NCI-H524 treated with DMSO at 0.1 percent for 48 hours (cell line): ENCODE measurements around the gene ADRB1.

Source experiments
- DNase-seq: peaks from one replicate; lab custom pipeline; 2025; lab: John Stamatoyannopoulos, UW

The ADRB1 gene

DNA sequence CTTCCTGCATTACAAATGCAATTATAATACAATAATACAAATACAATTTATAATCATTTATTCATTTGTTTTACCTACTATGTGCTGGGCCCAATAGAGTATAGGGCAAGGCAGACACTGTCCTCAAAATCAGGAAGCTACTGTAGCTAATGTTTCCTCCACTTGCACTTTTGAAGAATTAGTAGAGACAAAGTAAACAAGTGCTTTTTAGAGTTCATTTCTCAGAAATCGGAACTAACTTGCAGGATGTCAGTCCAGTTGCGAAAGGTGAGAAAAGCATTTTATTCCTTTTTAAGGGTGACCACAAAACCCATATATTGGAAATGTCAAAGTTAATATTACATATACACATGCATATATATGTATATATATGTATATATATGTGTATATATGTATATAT is 14.2 kb downstream of the ADRB1 start:
- DNase-seq, result no peak

DNA sequence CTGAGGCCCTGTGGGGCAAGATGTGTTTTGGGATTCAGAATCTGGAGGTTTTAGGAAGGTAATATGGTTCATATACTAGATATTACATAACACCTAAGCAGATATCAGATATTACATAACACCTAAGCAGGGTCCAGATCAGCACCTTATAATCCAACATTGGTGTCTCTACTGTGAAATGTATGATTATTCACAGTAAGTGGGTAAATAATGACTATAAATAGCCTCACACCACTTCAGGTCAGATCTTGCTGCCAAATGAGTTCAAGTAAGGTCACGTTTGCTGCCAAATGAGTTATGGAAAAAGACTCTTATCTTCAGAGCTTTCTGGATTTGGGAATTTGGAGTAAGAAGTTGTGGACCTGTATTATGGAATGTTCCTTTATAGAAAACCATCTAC is 14.6 kb downstream of the ADRB1 start:
- no peak for DNase-seq

DNA sequence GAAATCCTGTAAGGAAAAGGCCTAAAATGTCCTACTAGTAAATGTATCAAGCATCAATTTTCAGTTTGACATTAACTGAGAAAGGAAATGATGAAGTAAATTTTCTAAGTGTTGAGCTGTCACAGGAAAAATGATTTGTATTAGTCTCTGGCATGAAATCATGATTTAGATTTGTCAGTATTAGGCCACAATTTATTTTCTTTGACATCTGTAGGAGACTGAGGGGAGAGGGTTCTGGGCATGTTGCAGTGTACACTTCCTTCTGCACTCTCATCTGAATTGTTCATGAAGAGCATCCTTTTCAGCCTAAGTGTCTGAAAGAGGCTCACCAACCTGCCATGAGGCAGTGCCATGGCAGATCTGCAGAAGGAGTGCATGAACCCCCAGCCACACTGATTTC is 15.9 kb downstream of the ADRB1 start:
- DNase-seq, result no peak

DNA sequence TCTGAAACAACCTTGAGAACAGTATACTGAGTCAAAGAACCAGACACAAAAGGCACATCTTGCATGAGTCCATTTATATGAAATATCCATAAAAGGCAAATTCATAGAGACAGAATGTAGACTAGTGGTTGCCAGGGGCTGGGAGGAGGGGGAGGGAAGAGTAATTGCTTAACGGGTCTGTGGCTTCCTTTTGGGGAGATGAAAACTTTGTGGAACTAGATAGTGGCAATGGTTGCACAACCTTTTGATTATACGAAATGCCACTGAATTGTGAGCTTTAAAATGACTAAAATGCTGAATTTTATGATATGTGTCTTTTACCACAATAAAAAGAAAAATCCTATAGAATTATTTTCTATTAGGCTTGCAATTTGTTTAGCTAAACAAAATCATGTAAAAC is 16.8 kb downstream of the ADRB1 start:
- no peak for DNase-seq

DNA sequence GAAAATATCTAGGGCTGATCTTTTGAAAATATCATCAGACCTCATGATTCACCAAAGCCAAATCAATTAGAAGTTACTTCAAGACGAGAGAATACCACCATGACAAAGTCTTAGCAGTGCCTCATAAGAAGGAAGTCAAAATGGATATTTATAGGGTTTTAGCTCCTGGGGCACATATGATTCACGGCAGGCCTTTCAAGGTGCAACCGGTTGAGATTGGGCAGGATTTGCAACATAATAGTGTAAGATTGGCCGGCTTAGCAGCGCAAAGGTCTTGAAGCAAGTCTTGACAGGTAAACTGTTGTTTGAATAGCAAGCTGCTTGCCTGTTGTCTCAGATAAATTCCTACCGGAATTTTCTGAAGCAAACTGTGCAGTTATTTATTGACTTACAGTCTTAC is 17.5 kb downstream of the ADRB1 start:
- DNase-seq, result no peak

DNA sequence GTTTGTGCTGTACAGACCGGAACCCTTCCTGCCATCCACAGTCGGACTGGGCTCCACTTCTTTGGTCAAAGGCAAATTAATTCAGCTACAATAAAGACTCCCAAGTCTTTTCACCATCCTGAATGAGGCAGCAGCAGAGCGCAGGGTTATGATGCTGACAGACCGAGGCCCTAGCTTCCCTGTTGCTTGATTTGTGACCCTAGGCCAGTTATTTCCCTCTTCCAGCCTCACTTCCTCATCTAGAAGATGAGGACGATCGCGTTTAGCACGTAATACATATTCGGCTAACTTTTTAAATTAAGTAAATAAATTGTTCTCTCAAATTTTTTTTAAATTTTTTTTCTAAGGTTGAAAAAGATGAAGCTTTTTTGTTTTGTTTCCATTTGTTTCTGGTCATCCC is 18.1 kb downstream of the ADRB1 start:
- no peak for DNase-seq

DNA sequence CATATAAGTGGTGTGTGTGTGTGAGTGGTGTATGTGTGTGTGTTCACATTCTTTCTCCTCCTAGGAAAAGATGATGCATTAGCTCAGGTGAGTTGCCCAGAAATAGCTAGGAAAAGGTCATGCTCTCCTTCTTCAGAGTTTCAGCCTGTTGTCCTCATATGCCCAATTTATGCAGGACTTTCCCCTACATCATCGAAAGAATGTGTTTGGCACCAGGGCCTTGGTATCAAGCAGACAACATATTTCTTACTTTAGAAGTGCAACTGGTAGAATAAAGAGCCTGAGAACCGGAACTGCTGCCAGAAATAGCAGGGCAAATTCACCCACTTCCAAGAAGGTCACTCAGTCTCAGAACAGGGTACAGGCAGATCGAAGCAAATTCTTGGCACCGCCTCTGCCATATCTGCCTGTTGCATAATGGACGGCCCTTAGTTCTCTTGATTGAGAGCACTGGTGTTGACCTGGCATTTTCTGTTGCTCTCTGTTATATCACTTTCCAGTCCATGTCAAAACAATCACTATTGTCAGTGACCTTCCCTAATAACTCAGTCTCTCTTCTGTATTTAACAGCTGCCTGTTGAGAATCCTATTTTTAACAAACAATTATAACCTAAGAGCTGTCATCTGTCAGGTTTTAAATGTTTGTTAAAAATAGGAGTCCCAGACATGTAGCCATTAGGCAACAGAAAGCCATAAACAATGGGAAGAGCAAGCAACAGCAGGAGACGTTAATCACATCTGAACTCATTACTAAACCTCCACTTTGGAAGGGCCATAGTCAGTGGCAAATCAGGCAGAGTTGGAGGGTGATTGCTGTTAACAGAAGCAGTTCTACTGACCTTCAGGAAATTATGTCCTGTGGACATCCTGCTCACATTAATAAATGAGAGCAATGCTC is 20.7 kb downstream of the ADRB1 start:
- no peak for DNase-seq

DNA sequence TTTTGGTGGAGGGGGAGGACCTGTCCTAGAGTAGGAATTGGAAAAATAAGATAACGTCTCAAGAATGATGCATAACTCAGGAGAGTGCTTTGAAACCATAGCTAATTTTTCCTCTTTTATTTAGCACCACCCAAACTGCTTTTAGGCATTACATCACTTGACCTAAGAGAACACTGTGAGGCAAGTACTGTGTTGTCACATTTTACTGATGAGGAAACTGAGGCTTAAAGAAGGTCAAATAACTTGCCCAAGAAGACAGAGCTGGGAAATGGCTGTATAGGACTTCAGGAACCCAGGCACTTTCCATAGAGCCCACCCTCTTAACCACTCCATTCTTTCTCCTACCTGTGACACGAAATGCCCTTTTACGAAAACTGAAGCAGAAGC is 21.4 kb downstream of the ADRB1 start:
- no peak for DNase-seq

DNA sequence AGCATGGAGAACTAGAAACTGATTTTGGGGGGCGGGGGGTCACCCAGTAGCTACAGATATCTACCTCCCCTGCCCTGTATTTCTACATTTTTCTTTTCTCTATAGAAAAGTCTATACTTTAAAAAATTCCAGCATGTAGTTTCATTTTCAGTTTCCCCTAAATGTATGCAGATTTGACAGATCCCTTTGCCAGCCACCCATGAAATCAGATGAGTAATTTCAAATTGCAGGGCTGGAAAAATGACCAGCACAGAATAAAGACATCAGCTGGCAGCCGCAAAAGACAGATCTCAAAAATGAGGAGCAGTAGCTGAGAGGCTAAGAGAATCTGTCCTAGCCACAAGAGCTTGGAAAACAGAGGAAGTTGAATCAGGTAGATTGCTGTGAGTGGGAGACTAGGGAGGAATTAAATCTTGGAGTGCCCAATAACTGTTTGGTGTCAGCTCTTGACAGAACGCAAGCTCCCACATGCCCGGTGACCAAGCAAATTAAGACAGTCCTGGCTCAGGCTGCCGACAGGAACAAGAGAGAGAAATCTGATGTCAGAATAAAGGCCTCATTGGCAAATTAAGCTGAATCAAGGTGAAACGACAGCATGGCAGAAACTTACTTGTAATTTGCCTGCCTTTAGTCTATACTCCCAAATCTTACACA is 24.5 kb downstream of the ADRB1 start:
- DNase-seq, result no peak

DNA sequence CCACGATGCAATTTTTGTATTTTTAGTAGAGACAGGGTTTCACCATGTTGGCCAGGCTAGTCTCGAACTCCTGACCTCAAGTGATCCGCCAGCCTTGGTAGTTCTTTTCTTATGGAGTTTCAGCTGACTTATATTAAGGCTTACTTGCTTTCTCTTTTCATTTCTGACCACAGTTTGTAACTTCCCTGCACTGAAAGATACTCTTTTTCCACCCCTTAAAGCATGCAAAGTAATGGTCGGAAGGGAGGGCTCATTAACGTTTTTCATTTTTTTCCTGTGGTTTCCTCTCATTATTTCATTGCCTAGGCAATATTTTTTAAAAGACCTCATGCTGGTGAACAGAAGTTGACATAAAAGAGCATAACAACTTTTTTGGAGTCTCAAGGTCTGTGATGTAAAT is 27.0 kb downstream of the ADRB1 start:
- DNase-seq, result no peak

DNA sequence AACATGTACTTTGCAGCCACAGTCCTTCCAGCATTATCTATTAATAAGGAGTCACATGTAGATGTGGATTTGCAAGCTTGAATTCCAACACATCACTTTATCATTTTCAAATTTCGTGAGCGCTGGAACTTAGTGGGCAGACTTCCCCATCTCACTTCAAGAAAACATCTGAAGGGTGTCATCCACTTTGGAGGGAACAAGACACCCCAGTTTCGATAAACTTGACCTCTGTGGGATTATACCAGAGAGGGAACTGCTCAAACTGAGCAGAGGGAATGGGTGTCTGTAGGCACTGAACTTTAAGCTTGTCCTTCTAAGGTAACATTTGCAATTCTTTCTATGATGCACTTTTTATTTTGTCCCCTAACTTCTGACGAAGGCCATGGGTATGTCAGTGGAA is 27.5 kb downstream of the ADRB1 start:
- DNase-seq, result no peak

DNA sequence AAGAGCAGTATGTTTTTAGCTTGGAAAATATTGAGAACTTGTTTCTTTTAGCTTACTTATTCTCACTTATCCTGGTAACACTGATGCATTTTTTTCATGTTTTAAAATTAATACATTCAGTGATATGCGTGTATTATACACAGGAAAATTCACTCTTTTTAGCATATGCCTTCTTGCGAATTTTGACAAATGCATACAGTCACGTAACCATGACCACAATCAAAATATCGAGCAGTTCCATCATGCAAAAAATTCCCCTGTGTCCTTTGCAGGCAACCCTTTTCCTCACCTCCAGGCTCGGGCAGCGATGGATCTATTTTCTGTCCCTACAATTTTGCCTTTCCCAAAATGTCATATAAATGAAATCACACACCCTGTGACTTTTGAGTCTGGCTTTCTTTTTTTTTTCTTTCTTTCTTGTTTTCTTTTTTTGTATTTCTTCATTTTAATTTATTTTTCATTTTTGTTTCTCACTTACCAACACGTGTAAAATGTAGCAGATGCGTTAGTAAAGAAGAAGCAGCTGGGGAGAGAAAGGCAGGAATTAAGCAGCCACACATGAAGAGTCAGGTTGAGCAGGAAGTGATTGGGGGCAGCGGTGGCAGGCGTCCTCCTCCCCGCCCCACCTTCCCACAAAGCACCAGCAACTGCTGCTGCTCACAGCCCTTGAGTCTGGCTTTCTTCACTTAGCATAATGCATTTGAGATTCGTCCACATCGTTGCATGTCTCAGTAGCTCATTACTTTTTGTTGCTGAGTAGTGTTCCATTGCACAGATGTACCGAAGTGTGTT is 29.9 kb downstream of the ADRB1 start:
- DNase-seq, result no peak

DNA sequence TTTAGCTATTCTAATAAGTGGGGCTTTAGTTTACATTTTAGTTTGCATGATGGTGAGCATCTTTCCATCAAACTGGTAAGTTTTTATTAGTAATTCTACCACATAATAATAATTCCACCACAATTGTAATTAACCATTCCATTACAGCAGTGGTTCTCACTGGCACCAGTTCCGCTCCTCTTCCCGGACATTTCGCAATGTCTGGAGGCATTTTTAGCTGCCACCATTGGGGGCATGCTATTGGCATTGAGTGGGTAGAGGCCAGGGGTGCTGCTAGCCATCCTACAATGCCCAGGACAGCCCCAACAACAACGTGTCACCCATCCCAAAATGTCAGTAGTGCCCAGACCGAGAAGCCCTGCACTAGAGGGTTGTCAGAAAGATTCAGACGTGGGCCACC is 31.4 kb downstream of the ADRB1 start:
- no peak for DNase-seq

DNA sequence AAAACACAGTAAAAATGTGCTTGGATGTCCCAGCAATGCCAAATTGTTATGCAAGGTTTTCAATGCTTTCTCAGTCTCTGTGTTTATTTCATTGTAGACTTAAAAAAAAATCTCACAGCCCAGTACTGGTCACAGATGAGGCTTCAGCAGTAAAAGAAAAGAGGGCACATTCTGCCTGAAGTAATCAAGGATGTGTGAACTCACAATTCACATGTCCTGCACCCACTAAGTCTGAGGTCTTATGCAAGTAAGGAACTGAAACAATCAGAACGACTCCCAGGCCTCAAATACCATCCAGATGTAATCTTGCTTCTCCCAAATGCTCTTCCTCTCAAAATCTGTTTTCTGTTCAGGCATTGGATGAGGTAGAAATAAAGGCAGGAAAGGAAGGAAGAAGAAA is 33.7 kb downstream of the ADRB1 start:
- no peak for DNase-seq

DNA sequence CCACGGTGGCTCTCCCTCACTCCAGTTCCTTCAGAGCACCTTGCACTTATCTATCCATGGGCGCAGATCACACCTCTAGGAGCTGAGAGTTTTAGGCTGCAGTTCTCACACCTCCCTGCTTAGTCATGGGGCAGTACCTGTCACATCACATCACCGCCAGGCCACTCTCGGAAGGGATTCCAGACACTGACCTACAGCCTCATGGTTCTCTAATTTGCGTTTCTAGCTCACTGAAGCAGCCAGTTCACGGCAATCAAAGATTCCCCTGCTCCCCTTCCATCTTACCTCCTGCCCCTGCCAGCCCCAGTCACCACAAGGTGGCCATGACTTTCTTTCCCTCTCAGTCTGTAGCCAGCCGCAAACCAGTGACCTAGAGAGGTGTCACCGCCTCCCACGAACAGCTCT is 34.2 kb downstream of the ADRB1 start:
- no peak for DNase-seq

DNA sequence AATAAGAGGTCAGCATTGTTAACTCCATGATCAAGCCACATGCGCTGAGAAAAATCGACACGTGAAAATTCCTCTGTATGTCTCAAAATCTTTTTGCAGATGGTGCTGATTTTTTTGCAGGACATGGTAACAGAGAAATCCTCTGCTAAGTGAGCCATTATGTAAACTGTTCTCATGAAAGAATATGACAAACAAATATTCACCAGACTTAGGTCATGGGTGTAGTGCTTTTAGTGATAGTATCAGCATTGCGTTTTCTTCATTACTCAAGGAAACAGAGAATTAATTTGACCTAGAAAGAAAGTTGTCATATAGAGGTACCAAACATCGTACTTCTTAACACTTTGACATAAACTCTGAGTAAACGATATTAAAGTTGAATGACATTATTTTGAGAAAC is 34.7 kb downstream of the ADRB1 start:
- no peak for DNase-seq

DNA sequence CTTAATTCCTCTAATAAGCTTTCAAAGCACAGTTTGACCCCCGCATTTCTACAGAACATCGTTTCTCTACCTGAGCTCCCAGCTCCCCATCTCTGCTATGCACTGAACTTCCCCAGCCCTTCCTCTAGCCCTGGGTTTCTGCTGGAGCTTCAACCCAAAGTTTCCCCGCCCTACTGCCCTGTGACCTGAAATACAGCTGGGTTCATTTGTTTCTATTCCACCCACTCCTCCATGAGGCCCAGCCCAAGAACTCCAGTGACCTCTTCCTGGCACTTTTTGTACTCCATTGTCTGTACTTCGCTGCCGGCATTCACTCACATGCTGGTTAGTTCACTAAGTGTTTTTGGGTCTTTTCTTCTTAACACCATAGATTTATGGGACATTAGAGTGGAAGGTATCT is 35.8 kb downstream of the ADRB1 start:
- DNase-seq, result no peak

DNA sequence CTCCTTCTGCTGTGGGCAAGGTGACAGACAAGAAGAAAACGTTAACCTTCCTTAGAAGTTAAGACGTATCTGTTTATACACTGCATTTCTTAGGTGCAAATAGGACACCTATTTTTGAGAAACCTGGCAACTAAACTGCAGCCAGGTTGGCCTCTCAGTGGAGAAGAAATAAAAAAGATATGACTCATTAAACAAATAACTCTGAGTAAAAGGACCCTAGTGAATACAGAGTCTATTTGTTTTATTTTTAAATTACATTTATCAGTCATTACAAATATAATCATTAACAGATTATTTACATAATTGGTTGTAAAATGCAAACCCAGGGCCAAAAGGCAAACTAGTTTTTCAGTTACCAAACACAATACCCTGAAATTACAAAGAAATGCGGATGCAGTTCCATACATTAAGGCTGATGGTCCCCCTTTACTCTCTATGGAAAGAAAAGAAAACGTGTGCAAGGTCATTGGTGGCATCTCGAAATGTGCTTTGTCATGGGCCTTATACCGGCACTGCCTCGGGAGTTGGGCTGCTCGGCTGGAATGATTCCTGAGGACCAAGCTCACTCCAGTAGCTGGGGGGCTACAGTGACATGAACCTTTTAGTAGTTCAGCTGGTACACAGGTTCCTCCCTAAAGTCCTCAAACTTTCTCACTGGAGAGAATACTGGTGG is 38.4 kb downstream of the ADRB1 start:
- DNase-seq, result no peak

DNA sequence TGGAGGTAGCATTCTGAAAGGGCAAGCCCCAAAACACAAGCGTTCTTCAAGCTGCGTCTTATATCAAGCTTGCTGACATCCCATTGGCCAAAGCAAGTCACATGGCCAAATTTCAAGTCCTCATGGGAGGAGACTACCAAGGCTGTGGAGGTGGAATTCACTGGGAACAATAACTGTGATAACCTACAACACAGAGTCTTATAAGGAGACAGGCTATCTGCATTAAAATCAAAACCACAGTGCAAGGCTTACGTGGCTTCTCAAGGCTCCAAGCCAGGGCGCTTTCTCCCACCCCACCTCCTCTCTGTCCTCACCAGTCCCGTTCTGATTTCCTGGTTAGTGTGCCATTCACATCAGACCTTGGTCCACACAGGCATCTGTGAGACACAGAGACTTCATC is 39.4 kb downstream of the ADRB1 start:
- DNase-seq, result no peak

DNA sequence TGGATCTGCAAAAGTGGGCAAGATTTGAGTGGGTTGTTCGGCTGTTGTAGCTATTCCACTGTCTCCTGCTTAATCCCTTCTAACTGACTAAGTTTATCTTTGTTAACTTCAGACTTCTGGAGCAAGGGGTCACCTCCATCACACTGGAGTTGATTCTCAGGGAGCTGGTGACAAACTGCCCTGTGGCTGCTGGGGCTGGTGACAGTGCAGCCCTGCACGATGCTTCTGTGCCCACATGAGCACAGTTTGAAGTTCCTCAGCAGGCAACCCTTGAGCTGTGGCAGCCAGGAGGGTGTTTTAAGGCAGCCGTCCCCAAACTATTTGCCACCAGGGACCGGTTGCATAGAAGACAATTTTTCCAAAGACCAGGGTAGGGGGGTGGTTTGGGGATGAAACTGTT is 40.5 kb downstream of the ADRB1 start:
- DNase-seq, result no peak

DNA sequence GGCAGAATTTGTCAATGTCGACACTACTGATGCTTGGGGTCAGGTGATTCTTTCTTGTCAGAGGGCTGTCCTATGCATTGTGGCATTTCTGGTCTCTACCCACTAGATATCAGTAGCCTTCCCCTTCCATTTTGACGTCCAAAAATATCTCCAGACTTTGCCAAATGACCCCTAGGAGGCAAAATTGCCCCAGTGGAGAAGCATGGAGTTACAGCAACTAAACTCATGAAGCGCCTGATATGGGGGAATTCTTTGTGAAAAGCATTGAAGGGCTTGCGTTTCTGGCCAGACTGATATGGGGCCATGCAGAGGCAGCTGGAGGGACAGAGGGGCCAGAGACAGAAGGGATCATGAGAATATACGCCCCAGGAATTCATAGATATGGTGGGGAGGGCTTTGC is 43.6 kb downstream of the ADRB1 start:
- no peak for DNase-seq

DNA sequence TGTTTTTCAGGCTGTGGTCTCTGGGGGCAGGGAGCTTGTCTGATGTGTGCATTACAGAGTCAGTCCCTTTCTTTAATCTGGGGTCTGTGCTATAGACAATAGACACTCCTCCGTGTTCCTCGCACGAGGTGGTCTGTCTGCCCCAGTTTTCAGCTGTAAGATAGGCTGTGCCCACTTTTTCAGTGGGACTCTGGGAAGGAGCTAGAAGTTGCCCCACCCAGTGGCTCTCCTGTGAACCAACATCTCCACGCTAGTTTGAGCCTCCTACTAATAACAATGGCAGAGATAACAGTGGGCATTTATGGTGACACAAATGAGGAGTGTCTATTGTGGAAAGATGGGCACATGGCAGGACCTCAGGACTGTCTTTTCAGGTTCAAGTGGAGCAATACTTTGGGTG is 44.0 kb downstream of the ADRB1 start:
- DNase-seq, result no peak
